IMR-90 (cell line): Measurements from ENCODE around the gene NUP210. TPM values are rescaled to one million over a fixed set of nuclear protein-coding genes. Genes with fewer than 3 reads are reported as not detected.

Experiments
- ATAC-seq: fragments of 200-7000 bp; cut with Tn5 transposase; 2 replicates; pipeline ENCODE4 v1.9.1; 2020; ENCODE audit warnings: low read depth, mild to moderate bottlenecking, moderate library complexity
- BruUV-seq: library from RNA; stranded (reverse); fragments of 400-500 nt; replicated peaks from 2 replicates; lab custom pipeline; 2021; lab: Mats Ljungman, UMichigan
- CTCF ChIA-PET: fragments of 300-600 bp; formaldehyde crosslinking; extraction: SDS; loops from one replicate; lab custom pipeline; 2021; ENCODE audit warnings: antibody characterized with exemption; lab: Yijun Ruan, JAX
- POLR2A ChIA-PET: fragments of 300-600 bp; sonication (Branson Sonifier 250); formaldehyde crosslinking; loops from one replicate; lab custom pipeline; 2022; ENCODE audit warnings: antibody characterized with exemption; ENCODE audit not compliant: unreplicated experiment; lab: Charles Lee
- DNase-seq: peaks from one replicate; pipeline ENCODE4 v3.0.0; 2013
- H2AFZ ChIP-seq: replicated peaks from 2 replicates; pipeline ENCODE3; 2013; ENCODE audit warnings: low read length, mild to moderate bottlenecking; ENCODE audit not compliant: poor library complexity
- H2AK5ac ChIP-seq: 2 replicates; pipeline ENCODE4 v1.6.1; 2013; ENCODE audit warnings: low read depth, low read length, inconsistent platforms
- H2AK9ac ChIP-seq: replicated peaks from 2 replicates; pipeline ENCODE3; 2013; ENCODE audit warnings: mild to moderate bottlenecking, low read depth, low read length, moderate library complexity; ENCODE audit not compliant: poor library complexity
- H2BK120ac ChIP-seq: 2 replicates; pipeline ENCODE4 v1.6.1; 2013; ENCODE audit warnings: low read depth, low read length, inconsistent platforms
- H2BK15ac ChIP-seq: 3 replicates; pipeline ENCODE4 v1.6.1; 2013; ENCODE audit warnings: low read depth, low read length, inconsistent platforms
- H2BK20ac ChIP-seq: 2 replicates; pipeline ENCODE4 v1.6.1; 2013; ENCODE audit warnings: low read depth, mild to moderate bottlenecking, inconsistent platforms, low read length, moderate library complexity
- H2BK5ac ChIP-seq: 2 replicates; pipeline ENCODE4 v1.6.1; 2013; ENCODE audit warnings: mild to moderate bottlenecking, low read depth, low read length, inconsistent platforms; ENCODE audit not compliant: poor library complexity, severe bottlenecking
- H3K14ac ChIP-seq: replicated peaks from 2 replicates; pipeline ENCODE4 v1.6.1; 2013; ENCODE audit warnings: low read depth, low read length, inconsistent platforms
- H3K18ac ChIP-seq: 2 replicates; pipeline ENCODE4 v1.6.1; 2013; ENCODE audit warnings: low read depth, low read length, control low read depth
- H3K23ac ChIP-seq: 2 replicates; pipeline ENCODE4 v1.6.1; 2013; ENCODE audit warnings: low read depth, low read length, inconsistent platforms
- H3K27ac ChIP-seq: 2 replicates; pipeline ENCODE4 v1.5.1; 2013; ENCODE audit warnings: mild to moderate bottlenecking, control low read depth, low read length; ENCODE audit not compliant: insufficient read depth
- H3K27me3 ChIP-seq: 2 replicates; pipeline ENCODE4 v1.6.1; 2013; ENCODE audit warnings: low read length; ENCODE audit not compliant: control insufficient read depth, insufficient read depth
- H3K36me3 ChIP-seq: 2 replicates; pipeline ENCODE4 v1.6.1; 2013; ENCODE audit warnings: low read length, mixed read lengths; ENCODE audit not compliant: control insufficient read depth, insufficient read depth
- H3K4ac ChIP-seq: 2 replicates; pipeline ENCODE4 v1.6.1; 2013; ENCODE audit warnings: low read depth, low read length, inconsistent platforms
- H3K4me1 ChIP-seq: 2 replicates; pipeline ENCODE4 v1.6.1; 2013; ENCODE audit warnings: low read length, mixed read lengths; ENCODE audit not compliant: control insufficient read depth, insufficient read depth
- H3K4me2 ChIP-seq: 2 replicates; pipeline ENCODE4 v1.6.1; 2013; ENCODE audit warnings: low read depth, mild to moderate bottlenecking, control low read depth, low read length, moderate library complexity
- H3K4me3 ChIP-seq: 2 replicates; pipeline ENCODE4 v1.5.1; 2013; ENCODE audit warnings: low read depth, mild to moderate bottlenecking, control low read depth, low read length, moderate library complexity; ENCODE audit not compliant: insufficient read depth
- H3K56ac ChIP-seq: 2 replicates; pipeline ENCODE4 v1.6.1; 2013; ENCODE audit warnings: low read length, inconsistent platforms; ENCODE audit not compliant: insufficient read depth; ENCODE audit errors: extremely low read depth
- H3K79me1 ChIP-seq, 2 experiments: 2 replicates each; pipeline ENCODE4 v1.6.1; 2013; ENCODE audit warnings: low read length in 2 of 2, inconsistent platforms in 1 of 2, low read depth in 1 of 2
- H3K9ac ChIP-seq: 2 replicates; pipeline ENCODE4 v1.6.1; 2013; ENCODE audit warnings: low read depth, low read length, control low read depth
- H3K9me1 ChIP-seq: 2 replicates; pipeline ENCODE4 v1.6.1; 2013; ENCODE audit warnings: low read length, inconsistent platforms; ENCODE audit not compliant: insufficient read depth
- H3K9me3 ChIP-seq: 2 replicates; pipeline ENCODE4 v1.6.1; 2013; ENCODE audit warnings: low read length; ENCODE audit not compliant: control insufficient read depth, insufficient read depth
- H4K20me1 ChIP-seq: 2 replicates; pipeline ENCODE4 v1.6.1; 2013; ENCODE audit warnings: low read length, inconsistent platforms; ENCODE audit not compliant: insufficient read depth
- H4K5ac ChIP-seq: 2 replicates; pipeline ENCODE4 v1.6.1; 2013; ENCODE audit warnings: mild to moderate bottlenecking, low read depth, low read length, control low read depth
- H4K8ac ChIP-seq, 2 experiments: 2 replicates each; pipeline ENCODE4 v1.6.1; 2013; ENCODE audit warnings: low read depth in 2 of 2, low read length in 2 of 2, control low read depth in 1 of 2, inconsistent platforms in 1 of 2
- H4K91ac ChIP-seq: 2 replicates; pipeline ENCODE4 v1.6.1; 2013; ENCODE audit warnings: low read depth, low read length, inconsistent platforms; ENCODE audit not compliant: insufficient read depth
- BHLHE40 ChIP-seq: fragments of 150-350 bp; IDR thresholded peaks from 2 replicates; pipeline ENCODE4 v1.6.1; 2016; ENCODE audit warnings: mild to moderate bottlenecking, low read depth, low read length
- CEBPB ChIP-seq: IDR thresholded peaks from 2 replicates; pipeline ENCODE4 v1.6.1; 2012; ENCODE audit warnings: low read depth, low read length, improper control_type of control experiment
- CHD1 ChIP-seq: IDR thresholded peaks from 2 replicates; pipeline ENCODE4 v1.6.1; 2012; ENCODE audit warnings: low read depth, low read length, improper control_type of control experiment
- CTCF ChIP-seq: conservative IDR thresholded peaks from 2 replicates; pipeline ENCODE4 v1.5.1; 2012; ENCODE audit warnings: mild to moderate bottlenecking, low read depth, low read length, improper control_type of control experiment
- ELK1 ChIP-seq: fragments of 150-350 bp; IDR thresholded peaks from 2 replicates; pipeline ENCODE4 v1.6.1; 2016; ENCODE audit warnings: low read depth, mild to moderate bottlenecking, low read length, moderate library complexity, borderline replicate concordance
- FOS ChIP-seq: fragments of 150-350 bp; IDR thresholded peaks from 2 replicates; pipeline ENCODE4 v1.6.1; 2016; ENCODE audit warnings: low read depth, low read length
- MAFK ChIP-seq: IDR thresholded peaks from 2 replicates; pipeline ENCODE4 v1.6.1; 2012; ENCODE audit warnings: low read depth, low read length, improper control_type of control experiment
- MAZ ChIP-seq: IDR thresholded peaks from 2 replicates; pipeline ENCODE4 v1.6.1; 2012; ENCODE audit warnings: low read depth, mild to moderate bottlenecking, low read length, improper control_type of control experiment, moderate library complexity, borderline replicate concordance
- MXI1 ChIP-seq: IDR thresholded peaks from 2 replicates; pipeline ENCODE4 v1.6.1; 2012; ENCODE audit warnings: low read depth, mild to moderate bottlenecking, low read length, moderate library complexity, borderline replicate concordance
- NFE2L2 ChIP-seq: fragments of 150-350 bp; IDR thresholded peaks from 2 replicates; pipeline ENCODE4 v1.6.1; 2016; ENCODE audit warnings: low read depth, mild to moderate bottlenecking, low read length
- POLR2A ChIP-seq: IDR thresholded peaks from 2 replicates; pipeline ENCODE4 v1.6.1; 2012; ENCODE audit warnings: mild to moderate bottlenecking, low read depth, low read length
- RAD21 ChIP-seq: IDR thresholded peaks from 2 replicates; pipeline ENCODE4 v1.6.1; 2012; ENCODE audit warnings: low read length, improper control_type of control experiment
- RCOR1 ChIP-seq: IDR thresholded peaks from 2 replicates; pipeline ENCODE4 v1.6.1; 2012; ENCODE audit warnings: mild to moderate bottlenecking, low read length, improper control_type of control experiment; ENCODE audit not compliant: insufficient replicate concordance
- SMC3 ChIP-seq: fragments of 150-350 bp; IDR thresholded peaks from 2 replicates; pipeline ENCODE4 v1.6.1; 2016; ENCODE audit warnings: low read depth, mild to moderate bottlenecking, antibody characterized with exemption, low read length, moderate library complexity
- USF2 ChIP-seq: fragments of 150-350 bp; IDR thresholded peaks from 2 replicates; pipeline ENCODE4 v1.6.1; 2017; ENCODE audit warnings: mild to moderate bottlenecking, antibody characterized with exemption, low read length, low read depth
- WGBS, 2 experiments: methylation state at CpG; one replicate each; pipeline versions ENCODE4 v1.1.5 to v1.1.7; 2013; ENCODE audit warnings: missing lambda C conversion rate in 2 of 2; ENCODE audit not compliant: insufficient read length in 1 of 2; ENCODE audit errors: extremely low coverage in 2 of 2; 5-methylcytosine and 5-hydroxymethylcytosine counted together
- dilution Hi-C: fragments of 300-500 bp; cut with HindIII; formaldehyde crosslinking; loops from one replicate; pipeline ENCODE4 v1.14.3; 2018; ENCODE audit warnings: low sequenced_read_pairs; ENCODE audit not compliant: unreplicated experiment
- in situ Hi-C: fragments of 300-500 bp; cut with MboI; formaldehyde crosslinking; loops from 3 replicates; pipeline ENCODE4 v1.14.3; 2019; ENCODE audit warnings: low sequenced_read_pairs, inconsistent platforms, mixed read lengths
- intact Hi-C: fragments of 100-400 bp; cut with micrococcal nuclease; formaldehyde crosslinking; loops from 2 replicates; pipeline ENCODE4 v1.10.0; 2022
- polyA plus RNA-seq, 3 experiments: library from polyadenylated mRNA; depleted of rRNA; stranded (reverse); fragments of >200 nt; gene quantifications; 2 replicates each; pipeline ENCODE4 v1.2.3, GENCODE V29; 2012; ENCODE audit warnings: low replicate concordance in 1 of 3
- total RNA-seq: library from RNA; depleted of rRNA; stranded (reverse); fragments of >200 nt; gene quantifications from 2 replicates; pipeline ENCODE4 v1.2.3, GENCODE V29; 2012

The NUP210 gene
- total and polyA plus RNA-seq, 2 of the 4 experiments (the other 2 are of a cell fraction) = under 0.01 to 0.03 TPM

- Histone ChIP-seq H2BK20ac (no peak overlapping the region), H3K4ac (no peak overlapping the region), H3K9me3 (no peaks in the 10 kb centered on the region), H3K79me1 (no peaks in the 10 kb centered on the region), H3K56ac (no peak overlapping the region), H2BK5ac (no peak overlapping the region), H3K23ac (no peak overlapping the region), H4K5ac (no peak overlapping the region), H3K27ac (no peak overlapping the region), H2BK120ac (no peak overlapping the region), H4K91ac (no peak overlapping the region), H2AK9ac (no peak overlapping the region), H3K27me3 (peaks cover 31% of the 10 kb centered on the region), H3K18ac (no peak overlapping the region), H4K20me1 (no peaks in the 10 kb centered on the region), H2AFZ (no peak overlapping the region), H2AK5ac (no peak overlapping the region), H3K4me1 (no peaks in the 10 kb centered on the region), H3K9ac (no peak overlapping the region), H2BK15ac (no peak overlapping the region), H3K9me1 (no peaks in the 10 kb centered on the region), H3K36me3 (no peaks in the 10 kb centered on the region), H3K14ac (no peak overlapping the region), H4K8ac (no peak overlapping the region), H3K4me2 (no peak overlapping the region), H3K4me3 (no peak overlapping the region)
- intact Hi-C loops = no loop called here
- no TSS peak for BruUV-seq
- DNase-seq (no peak), ATAC-seq (no peak)
- in situ Hi-C loops = no loop called here
- POLR2A ChIA-PET = no interaction called here
- dilution Hi-C loops = no loop called here
- CTCF ChIA-PET = interaction anchor here (0.5 kb wide), 1 partner anchor 47 kb away, joined by 3 read pairs; no protein-coding TSS in a partner anchor
- TF ChIP-seq USF2 (no peak), RCOR1 (no peak), CHD1 (no peak), NFE2L2 (no peak), ELK1 (no peak), BHLHE40 (no peak), MAFK (no peak), FOS (no peak), POLR2A (no peak), CEBPB (no peak), RAD21 (no peak), CTCF (no peak), MAZ (no peak), SMC3 (no peak), MXI1 (no peak)
- WGBS, 2 experiments = no CpG with 5 or more reads among the region's 12 CpGs
Observed at GRCh38 chr3:13336592-13336991, 83.5 kb downstream of the NUP210 start.
